HCT116 (cell line): ENCODE data around the gene AGAP1.

ENCODE experiments used
- CTCF ChIP-seq, 3 experiments: fragments of 200-600 bp in 1 of 3; sonication (generic) in 1 of 3; IDR thresholded peaks in 2 of 3; conservative IDR thresholded peaks in 1 of 3; 2 replicates each; pipeline ENCODE4 v1.5.1; 2012 to 2017; ENCODE audit warnings: low read depth in 2 of 3, low read length in 2 of 3, antibody characterized with exemption in 1 of 3, borderline replicate concordance in 1 of 3, control low read depth in 1 of 3, mild to moderate bottlenecking in 1 of 3, mixed read lengths in 1 of 3, mixed run types in 1 of 3, moderate library complexity in 1 of 3; ENCODE audit not compliant: insufficient read depth in 1 of 3
- JUND ChIP-seq: IDR thresholded peaks from 2 replicates; pipeline ENCODE4 v1.6.1; 2012
- POLR2A ChIP-seq: IDR thresholded peaks from 2 replicates; pipeline ENCODE4 v1.7.0; 2011; ENCODE audit warnings: borderline replicate concordance; ENCODE audit not compliant: insufficient read depth, insufficient read length; ENCODE audit errors: extremely low read depth
- ZFX ChIP-seq: fragments of 450-650 bp; IDR thresholded peaks from 2 replicates; pipeline ENCODE4 v1.6.1; 2017

GRCh38 chr2:235505181-235505741 lies 11.4 kb downstream of the AGAP1 start:
- TF ChIP-seq CTCF (IDR thresholded peaks at IDR 0.05 in 2 of 3, conservative IDR thresholded peaks at IDR 0.05 in 1 of 3; ENCODE audit: borderline replicate concordance in 1 of 3, insufficient read depth in 1 of 3, low read depth in 2 of 3, low read length in 2 of 3), result no peak
- no peak for TF ChIP-seq POLR2A
- TF ChIP-seq ZFX, result no peak
- TF ChIP-seq JUND, result no peak
